T-helper 17 cell (primary cell): Measurements from ENCODE around the gene RBM20. TPM values are rescaled to one million over a fixed set of nuclear protein-coding genes. Genes with fewer than 3 reads are reported as not detected.
"Not testable (repeated sequence)": the region's sequence is repeated elsewhere in the genome, so short reads cannot be mapped to it uniquely, and the experiment has no call there.

Source experiments
- ATAC-seq: fragments of 150-1000 bp; cut with Tn5 transposase; 2 replicates; pipeline ENCODE4 v1.10.0; 2021; ENCODE audit warnings: mild to moderate bottlenecking, moderate library complexity
- DNase-seq, 3 donors: peaks; one replicate each; pipeline versions ENCODE4 v3.0.0 to v3.0.0-alpha.2; 2020 to 2021
- H3K9me3 ChIP-seq: one replicate; pipeline ENCODE4 v1.7.0; 2013; ENCODE audit warnings: low read length, mild to moderate bottlenecking; ENCODE audit not compliant: control insufficient read depth, poor library complexity, severe bottlenecking
- H3K27ac Mint-ChIP-seq: one replicate; pipeline ENCODE4 v1.8.0; 2022; ENCODE audit warnings: mild to moderate bottlenecking, moderate library complexity, mixed read lengths
- H3K27me3 Mint-ChIP-seq: one replicate; pipeline ENCODE4 v1.8.0; 2022; ENCODE audit warnings: mixed read lengths
- H3K36me3 Mint-ChIP-seq: one replicate; pipeline ENCODE4 v1.8.0; 2022; ENCODE audit warnings: low read depth, mixed read lengths
- H3K4me1 Mint-ChIP-seq: one replicate; pipeline ENCODE4 v1.8.0; 2022; ENCODE audit warnings: mild to moderate bottlenecking, mixed read lengths
- H3K4me3 Mint-ChIP-seq: one replicate; pipeline ENCODE4 v1.8.0; 2022; ENCODE audit warnings: mild to moderate bottlenecking, moderate library complexity, mixed read lengths
- total RNA-seq, 4 donors: library from RNA in 2 of 4; stranded (reverse) in 2 of 4; gene quantifications; one replicate each; pipeline ENCODE4 v1.2.3 and lab custom pipeline; 2022 to 2026

RBM20 gene
- total RNA-seq, 2 donors from 2014 or later = not detected

DNA sequence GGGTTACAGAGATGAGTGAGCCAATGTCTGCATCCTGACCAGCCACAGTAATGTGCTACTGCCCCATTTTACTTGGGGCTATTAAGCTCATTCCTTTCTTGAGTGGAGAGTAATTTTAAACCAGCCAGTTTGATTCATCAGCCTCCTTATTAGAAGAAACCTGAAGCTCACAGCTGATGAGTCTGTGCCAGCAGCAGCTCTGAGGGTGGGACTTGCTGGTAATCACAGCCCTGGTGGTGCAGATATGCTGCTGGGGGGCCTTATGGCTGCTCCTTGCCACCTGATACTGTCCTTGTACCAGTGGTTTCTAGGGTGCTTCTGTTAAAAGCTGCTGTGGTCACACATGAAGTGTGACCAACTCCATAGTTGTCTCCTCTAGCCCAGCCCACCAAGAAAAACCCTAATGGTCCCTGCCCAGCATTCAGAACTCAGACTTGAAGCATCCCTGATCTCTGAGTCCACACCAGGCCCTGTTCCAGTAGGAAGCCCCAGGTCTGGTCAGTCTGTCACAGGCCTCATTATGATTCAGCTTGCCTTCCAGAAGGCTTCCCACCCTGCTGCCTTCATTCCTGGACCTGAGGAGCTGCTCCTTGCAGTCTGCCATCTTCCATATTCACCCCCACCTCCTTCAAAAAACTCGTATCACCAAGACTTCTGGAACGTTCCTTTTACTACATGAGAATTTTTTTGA lies 28.9 kb upstream of the RBM20 start:
- DNase-seq (no peak), ATAC-seq (no peak)
- no peaks in the 10 kb centered on the region for H3K36me3 Mint-ChIP-seq
- no peak overlapping the region for H3K4me3 Mint-ChIP-seq
- no peak overlapping the region for H3K27ac Mint-ChIP-seq
- peaks cover 16% of the 10 kb centered on the region for H3K4me1 Mint-ChIP-seq
- no peaks in the 10 kb centered on the region for H3K9me3 ChIP-seq
- peaks cover 24% of the 10 kb centered on the region for H3K27me3 Mint-ChIP-seq

DNA sequence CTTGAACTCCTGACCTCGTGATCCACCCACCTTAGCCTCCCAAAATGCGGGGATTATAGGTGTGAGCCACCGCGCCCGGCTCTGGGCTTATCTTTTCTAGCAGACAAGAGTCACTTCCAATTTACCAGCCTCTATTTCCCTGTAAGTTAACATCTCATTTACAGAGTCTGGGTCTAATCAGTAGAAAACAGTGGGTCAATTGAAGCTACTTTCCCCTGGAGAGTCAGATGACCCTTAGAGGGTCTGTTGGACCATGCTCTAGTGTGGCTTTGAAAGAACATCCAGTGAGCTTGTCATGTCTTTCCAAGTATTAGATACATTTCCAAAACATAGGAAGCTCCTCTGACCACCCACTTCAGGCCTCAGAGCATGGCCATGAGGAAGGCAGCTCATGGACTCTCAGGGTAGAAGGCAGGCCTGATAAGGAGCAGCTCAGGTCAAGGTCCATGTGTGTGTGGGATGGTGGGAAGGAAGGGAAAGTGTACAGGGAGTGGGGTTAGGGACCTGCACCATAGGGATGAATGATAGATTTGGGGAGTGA lies 27.6 kb upstream of the RBM20 start:
- DNase-seq (no peak), ATAC-seq (no peak)
- no peaks in the 10 kb centered on the region for H3K36me3 Mint-ChIP-seq
- H3K4me3 Mint-ChIP-seq = no peak overlapping the region
- H3K9me3 ChIP-seq = no peaks in the 10 kb centered on the region
- peaks cover 12% of the 10 kb centered on the region for H3K4me1 Mint-ChIP-seq
- H3K27me3 Mint-ChIP-seq = peaks cover 11% of the 10 kb centered on the region
- H3K27ac Mint-ChIP-seq = no peak overlapping the region

DNA sequence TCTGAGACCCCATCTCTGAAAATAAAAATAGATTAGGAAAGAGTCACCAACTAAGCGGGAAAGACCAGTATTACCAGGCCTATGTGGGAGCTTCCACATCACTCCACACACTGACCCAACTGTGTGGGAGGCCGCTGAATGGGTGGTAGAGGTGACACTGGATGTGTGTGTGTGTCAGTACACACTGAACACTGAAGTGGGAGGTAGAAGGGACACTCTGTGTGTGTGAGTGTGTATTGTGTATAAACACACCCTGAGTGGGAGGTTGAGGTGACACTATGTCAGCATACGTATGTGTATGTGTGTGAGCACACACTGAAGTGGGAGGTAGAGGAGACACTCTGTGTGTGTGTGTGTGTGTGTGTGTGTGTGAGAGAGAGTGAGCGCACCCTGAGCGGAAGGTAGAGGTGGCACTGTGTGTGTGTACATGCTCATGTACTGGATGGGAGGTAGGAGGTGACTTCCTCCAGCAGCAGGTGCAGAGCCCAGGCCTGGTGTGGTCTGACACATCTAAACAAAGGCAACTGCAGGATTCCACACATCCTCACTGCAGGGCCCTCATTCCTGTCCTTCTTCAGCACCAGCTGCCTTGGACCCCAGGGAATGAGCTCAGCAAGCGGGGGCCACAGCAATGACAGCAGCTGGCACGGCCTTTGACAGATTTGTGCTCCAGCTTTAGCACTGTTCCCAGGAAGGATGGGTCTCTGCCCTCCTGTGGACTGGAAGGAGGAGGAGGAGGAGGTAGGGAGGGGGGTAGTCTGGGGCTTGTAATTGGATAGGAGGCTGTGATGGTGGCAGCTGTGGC lies 26.5 kb upstream of the RBM20 start:
- H3K9me3 ChIP-seq = no peaks in the 10 kb centered on the region
- Mint-ChIP-seq H3K4me3 (no peak overlapping the region), H3K27ac (no peak overlapping the region), H3K27me3 (peaks cover 10% of the 10 kb centered on the region), H3K4me1 (peaks cover 12% of the 10 kb centered on the region), H3K36me3 (no peaks in the 10 kb centered on the region)
- DNase-seq = no peak
- peak; percentile 54 for ATAC-seq

DNA sequence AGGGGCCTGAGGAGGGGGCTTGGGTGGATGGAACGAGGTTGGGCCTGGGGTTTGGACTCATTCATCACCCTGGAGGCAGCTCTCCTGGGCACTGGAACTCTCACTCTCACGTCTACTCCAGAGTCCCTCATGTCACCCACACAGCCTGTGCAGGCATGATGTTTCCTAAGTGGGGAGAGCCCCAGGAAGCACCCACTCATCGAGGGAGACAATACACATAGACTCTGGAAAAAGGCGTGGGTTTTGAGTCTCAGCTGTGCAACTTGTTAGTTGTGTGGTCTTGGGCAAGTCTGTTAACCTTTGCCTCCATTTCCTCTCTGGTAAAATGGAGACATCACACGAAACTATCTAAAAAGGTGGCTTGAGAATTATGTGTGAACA lies 25.9 kb upstream of the RBM20 start:
- H3K36me3 Mint-ChIP-seq = peaks cover under 1% of the 10 kb centered on the region
- H3K4me3 Mint-ChIP-seq = no peak overlapping the region
- H3K4me1 Mint-ChIP-seq = peaks cover 12% of the 10 kb centered on the region
- no peak overlapping the region for H3K27ac Mint-ChIP-seq
- no peak for DNase-seq
- ATAC-seq = no peak
- peaks cover 10% of the 10 kb centered on the region for H3K27me3 Mint-ChIP-seq
- no peaks in the 10 kb centered on the region for H3K9me3 ChIP-seq

DNA sequence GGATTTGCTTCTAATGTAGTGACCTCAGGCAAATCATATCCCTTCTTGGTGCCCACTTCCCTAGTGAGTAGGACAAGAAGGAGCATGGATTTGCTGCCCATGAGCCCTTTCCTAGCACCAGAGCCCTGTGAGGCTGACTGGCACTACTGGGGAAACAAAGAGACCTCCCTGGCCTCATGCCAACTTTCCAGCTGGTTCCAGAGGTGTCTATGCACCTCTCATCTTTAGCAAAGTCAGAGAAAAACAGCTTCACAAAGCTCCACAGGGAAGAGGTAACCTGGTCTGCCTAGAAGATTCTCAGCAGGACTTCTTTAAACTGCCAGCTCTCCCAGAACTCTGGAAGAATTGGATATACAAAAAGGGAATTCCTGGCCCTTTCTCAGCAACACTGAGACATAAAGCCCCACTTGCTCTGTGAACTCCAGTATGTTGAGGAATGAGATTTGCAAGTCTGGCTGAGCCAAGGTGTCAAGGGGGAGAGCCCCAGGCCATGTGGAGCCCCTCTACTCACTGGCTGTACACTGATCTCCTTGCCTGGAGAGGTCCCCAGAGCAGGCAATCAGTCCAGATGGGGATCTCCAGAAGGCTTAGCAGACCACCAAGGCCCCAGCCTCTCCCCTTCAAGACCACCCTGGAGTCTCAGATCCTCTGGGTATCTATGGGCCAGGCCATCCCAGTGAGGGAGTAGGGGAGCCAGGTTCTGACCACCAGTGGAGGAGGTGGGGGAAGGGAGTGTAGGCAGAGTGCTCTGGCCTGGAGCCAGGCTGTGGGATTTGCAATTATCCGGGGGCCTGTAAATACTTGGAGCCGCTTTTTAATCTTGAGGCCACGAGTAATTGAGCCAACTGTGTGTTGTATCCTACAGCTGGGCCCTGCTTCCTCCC lies 24.4 kb upstream of the RBM20 start:
- H3K27me3 Mint-ChIP-seq = no peaks in the 10 kb centered on the region
- H3K27ac Mint-ChIP-seq = no peak overlapping the region
- no peak overlapping the region for H3K4me3 Mint-ChIP-seq
- no peak for DNase-seq
- peaks cover 2% of the 10 kb centered on the region for H3K36me3 Mint-ChIP-seq
- ATAC-seq = no peak
- no peaks in the 10 kb centered on the region for H3K9me3 ChIP-seq
- peaks cover 12% of the 10 kb centered on the region for H3K4me1 Mint-ChIP-seq

DNA sequence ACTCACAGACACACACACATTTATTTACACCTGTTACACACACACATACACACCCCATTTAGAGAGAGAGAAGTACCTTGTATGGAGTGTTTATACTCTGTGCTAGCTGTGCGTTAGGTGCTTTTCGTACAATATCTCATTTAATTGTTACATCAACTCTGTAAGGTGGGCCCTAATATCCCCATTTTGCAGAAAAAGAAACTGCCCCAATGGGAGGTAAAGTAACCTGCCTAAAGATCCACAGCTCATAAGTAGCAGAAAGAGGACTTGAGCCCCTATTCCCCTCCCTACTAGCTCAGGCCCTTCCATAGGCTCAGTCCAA lies 23.8 kb upstream of the RBM20 start:
- no peak for ATAC-seq
- H3K36me3 Mint-ChIP-seq = peaks cover 2% of the 10 kb centered on the region
- peaks cover 11% of the 10 kb centered on the region for H3K4me1 Mint-ChIP-seq

DNA sequence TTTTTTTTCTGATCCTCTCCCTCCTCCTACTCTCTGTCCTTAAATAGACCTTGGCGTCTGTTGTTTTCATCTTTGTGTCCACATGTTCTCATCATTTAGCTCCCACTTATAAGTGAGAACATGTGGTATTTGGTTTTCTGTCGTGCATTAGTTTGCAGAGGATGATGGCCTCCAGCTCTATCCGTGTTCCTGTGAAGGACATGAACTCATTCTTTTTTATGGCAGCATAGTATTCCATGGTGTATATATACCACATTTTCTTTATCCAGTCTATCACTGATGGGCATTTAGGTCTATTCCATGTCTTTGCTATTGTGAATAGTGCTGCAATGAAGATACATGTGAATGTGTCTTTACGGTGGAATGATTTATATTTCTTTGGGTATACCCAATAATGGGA lies 20.8 kb upstream of the RBM20 start:
- not testable (repeated sequence) for H3K27me3 Mint-ChIP-seq, H3K9me3 ChIP-seq, H3K4me3 Mint-ChIP-seq, DNase-seq, ATAC-seq, H3K4me1 Mint-ChIP-seq, H3K36me3 Mint-ChIP-seq, H3K27ac Mint-ChIP-seq

More for the DNA sequence above, 23.8 kb upstream of the RBM20 start:
- Mint-ChIP-seq H3K27me3 (no peaks in the 10 kb centered on the region), H3K4me3 (no peak overlapping the region), H3K27ac (no peak overlapping the region)
- no peaks in the 10 kb centered on the region for H3K9me3 ChIP-seq
- DNase-seq = no peak

DNA sequence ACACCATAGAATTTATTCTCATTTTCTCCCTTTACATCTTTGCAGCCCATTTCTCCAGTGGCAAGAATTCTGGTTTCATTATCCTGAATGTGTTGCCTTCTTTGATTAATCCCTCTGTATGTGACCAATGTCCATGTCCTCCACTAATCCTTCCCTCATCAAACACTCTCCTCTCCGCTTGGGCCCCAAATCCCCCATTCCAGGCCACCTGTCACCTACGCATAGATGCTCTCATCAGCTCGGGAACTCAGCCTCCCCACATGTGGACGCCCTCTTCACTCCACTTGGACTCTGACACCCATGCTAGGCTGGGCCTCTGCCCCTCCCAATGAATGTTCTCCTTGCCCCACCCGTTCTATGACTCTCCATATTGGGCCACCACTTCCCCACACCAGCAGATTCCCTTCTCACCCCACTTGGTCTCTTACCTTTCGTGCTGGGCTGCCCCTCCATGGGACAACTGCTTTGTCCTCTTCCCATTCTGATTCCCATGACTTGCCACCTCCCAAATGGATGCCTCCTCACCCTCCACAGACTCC lies 18.7 kb upstream of the RBM20 start:
- ATAC-seq (no peak), DNase-seq (no peak)
- H3K4me3 Mint-ChIP-seq = no peak overlapping the region
- no peak overlapping the region for H3K27ac Mint-ChIP-seq
- peaks cover 12% of the 10 kb centered on the region for H3K27me3 Mint-ChIP-seq
- H3K4me1 Mint-ChIP-seq = no peaks in the 10 kb centered on the region
- H3K36me3 Mint-ChIP-seq = peaks cover 5% of the 10 kb centered on the region
- no peaks in the 10 kb centered on the region for H3K9me3 ChIP-seq

DNA sequence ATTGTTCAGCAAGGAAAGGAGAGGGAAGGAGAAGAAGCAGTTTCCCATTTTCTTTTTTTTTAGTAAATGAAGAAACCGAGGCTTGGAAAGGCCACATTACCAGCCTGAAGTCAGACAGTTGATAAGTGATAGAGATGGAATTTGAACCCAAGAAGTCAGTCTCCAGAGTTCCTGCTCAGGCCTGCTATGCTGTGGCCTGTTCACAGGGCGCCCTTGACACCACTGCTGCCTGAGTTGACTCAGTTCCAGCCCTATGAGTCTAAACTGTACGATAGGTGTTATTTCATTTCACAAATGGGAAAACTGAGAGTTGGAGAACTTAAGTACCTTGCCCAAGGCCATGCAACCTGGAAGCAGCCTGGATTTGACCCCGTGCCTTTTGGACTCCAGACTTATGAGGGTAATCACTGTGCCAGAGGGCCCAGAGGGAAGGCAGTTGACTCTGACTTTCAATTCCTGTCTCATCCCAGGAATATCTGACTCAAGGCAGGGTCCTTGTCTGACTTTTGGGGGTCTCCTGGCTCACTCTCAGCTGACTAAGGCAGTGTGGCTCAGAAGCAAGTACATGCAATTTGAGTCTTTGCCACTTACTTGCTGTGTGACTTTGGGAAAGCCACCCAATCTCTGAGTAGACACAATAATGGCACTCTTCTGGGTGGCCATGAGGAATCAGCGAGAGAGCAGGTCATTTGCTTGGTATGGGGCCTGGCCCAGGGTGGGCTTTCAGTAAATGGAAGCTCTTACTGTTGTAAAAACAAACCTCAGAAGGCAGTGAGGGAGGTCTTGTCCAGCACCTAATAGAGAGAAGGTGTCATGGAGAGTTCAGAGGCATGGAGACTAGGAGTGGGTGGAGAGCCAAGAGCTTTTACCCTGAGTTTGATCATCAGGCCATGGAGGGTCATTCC lies 17.9 kb upstream of the RBM20 start:
- Mint-ChIP-seq H3K4me1 (no peaks in the 10 kb centered on the region), H3K27ac (no peak overlapping the region), H3K27me3 (peaks cover 12% of the 10 kb centered on the region), H3K36me3 (peaks cover 5% of the 10 kb centered on the region), H3K4me3 (no peak overlapping the region)
- DNase-seq (no peak), ATAC-seq (no peak)
- no peaks in the 10 kb centered on the region for H3K9me3 ChIP-seq

DNA sequence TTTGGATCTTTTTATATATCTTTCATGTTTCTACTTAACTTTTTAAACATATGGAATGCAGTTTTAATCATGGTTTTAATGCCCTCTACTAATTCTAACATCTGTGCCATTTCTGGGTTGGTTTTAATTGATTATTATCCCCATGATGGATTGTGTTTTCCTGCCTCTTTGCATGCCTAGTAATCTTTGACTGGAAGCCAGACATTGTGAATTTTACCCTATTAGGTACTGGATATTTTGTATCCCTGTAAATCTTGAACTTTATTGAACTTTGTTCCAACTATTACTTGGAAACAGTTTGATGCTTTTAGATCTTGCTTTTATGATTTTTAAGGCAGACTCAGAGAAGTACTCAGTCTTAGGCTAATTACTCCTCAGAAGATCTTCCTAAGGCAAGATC lies 16.0 kb upstream of the RBM20 start:
- no peak for DNase-seq
- no peak overlapping the region for H3K27ac Mint-ChIP-seq
- peaks cover 12% of the 10 kb centered on the region for H3K27me3 Mint-ChIP-seq
- H3K4me3 Mint-ChIP-seq = no peak overlapping the region
- no peak for ATAC-seq
- H3K36me3 Mint-ChIP-seq = peaks cover 5% of the 10 kb centered on the region
- no peaks in the 10 kb centered on the region for H3K4me1 Mint-ChIP-seq
- H3K9me3 ChIP-seq = no peaks in the 10 kb centered on the region

DNA sequence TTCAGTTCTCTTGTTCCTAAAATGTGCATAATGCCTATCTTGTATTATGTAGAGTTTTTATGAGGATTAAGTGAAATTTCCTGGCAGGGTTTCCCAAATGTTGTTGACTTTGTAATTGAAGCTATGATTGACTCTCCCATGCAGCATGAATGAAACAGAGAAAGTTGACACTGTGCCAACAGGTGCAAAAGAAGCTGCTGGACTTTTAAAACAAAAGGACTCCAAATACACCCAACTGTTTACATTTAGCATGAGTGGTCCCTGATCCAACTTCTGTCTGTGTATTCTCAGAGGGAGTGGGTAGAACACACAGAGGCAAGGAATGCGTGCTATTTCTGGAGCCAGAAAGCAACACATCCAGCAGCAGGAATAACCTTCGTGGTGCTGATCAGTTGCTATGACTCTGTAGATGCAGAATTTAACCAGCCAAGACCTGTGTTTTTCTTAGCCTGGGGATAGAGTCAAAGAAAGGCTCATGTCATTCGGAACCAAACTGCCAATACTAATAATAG lies 14.4 kb upstream of the RBM20 start:
- H3K9me3 ChIP-seq = no peaks in the 10 kb centered on the region
- DNase-seq = no peak
- Mint-ChIP-seq H3K4me1 (no peaks in the 10 kb centered on the region), H3K27me3 (peaks cover 12% of the 10 kb centered on the region), H3K4me3 (no peak overlapping the region), H3K27ac (no peak overlapping the region), H3K36me3 (peaks cover 4% of the 10 kb centered on the region)
- no peak for ATAC-seq

DNA sequence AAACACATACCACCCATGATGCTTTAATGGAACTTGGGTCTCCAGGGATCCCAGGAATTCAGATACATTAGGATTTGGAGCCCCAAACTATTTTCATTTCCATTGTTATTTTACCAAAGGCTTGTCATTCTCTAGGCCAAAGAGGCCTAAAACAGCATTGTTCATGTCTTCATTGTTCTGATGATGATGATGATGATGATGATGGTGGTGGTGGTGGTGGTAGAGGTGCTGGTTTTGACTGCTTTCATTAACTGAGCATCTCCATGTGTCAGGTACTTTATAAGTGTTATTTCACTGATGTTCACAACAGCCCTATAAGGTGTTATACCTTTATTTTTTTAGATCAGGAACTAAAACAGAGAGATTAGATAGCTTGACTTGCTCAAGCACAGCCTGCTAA lies 12.2 kb upstream of the RBM20 start:
- Mint-ChIP-seq H3K4me1 (no peaks in the 10 kb centered on the region), H3K27me3 (peaks cover 15% of the 10 kb centered on the region), H3K27ac (no peak overlapping the region), H3K4me3 (no peak overlapping the region), H3K36me3 (peaks cover 4% of the 10 kb centered on the region)
- no peaks in the 10 kb centered on the region for H3K9me3 ChIP-seq
- ATAC-seq (no peak), DNase-seq (no peak)
